GM12801 (cell line): Measurements from ENCODE around the gene SCRN2.

ENCODE experiments used
- TF ChIP-seq, protein P1 (sequence below): IDR thresholded peaks from one replicate; pipeline ENCODE4 v1.5.1; 2011; ENCODE audit warnings: control low read depth; ENCODE audit not compliant: insufficient read length; ENCODE audit errors: extremely low read depth

Gene SCRN2

GRCh38 chr17:47816111-47816735 lies 24.9 kb downstream of the SCRN2 start:
- TF ChIP-seq, protein P1, sequence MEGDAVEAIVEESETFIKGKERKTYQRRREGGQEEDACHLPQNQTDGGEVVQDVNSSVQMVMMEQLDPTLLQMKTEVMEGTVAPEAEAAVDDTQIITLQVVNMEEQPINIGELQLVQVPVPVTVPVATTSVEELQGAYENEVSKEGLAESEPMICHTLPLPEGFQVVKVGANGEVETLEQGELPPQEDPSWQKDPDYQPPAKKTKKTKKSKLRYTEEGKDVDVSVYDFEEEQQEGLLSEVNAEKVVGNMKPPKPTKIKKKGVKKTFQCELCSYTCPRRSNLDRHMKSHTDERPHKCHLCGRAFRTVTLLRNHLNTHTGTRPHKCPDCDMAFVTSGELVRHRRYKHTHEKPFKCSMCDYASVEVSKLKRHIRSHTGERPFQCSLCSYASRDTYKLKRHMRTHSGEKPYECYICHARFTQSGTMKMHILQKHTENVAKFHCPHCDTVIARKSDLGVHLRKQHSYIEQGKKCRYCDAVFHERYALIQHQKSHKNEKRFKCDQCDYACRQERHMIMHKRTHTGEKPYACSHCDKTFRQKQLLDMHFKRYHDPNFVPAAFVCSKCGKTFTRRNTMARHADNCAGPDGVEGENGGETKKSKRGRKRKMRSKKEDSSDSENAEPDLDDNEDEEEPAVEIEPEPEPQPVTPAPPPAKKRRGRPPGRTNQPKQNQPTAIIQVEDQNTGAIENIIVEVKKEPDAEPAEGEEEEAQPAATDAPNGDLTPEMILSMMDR = no peak

- TF ChIP-seq, protein P1 = no peak
These were observed 25.8 kb downstream of the SCRN2 start for GRCh38 chr17:47815106-47815918.

- TF ChIP-seq, protein P1 = no peak
These were observed 27.5 kb downstream of the SCRN2 start for GRCh38 chr17:47813512-47814031.

- TF ChIP-seq, protein P1 = no peak
These were observed 28.0 kb downstream of the SCRN2 start for GRCh38 chr17:47813077-47813476.

DNA sequence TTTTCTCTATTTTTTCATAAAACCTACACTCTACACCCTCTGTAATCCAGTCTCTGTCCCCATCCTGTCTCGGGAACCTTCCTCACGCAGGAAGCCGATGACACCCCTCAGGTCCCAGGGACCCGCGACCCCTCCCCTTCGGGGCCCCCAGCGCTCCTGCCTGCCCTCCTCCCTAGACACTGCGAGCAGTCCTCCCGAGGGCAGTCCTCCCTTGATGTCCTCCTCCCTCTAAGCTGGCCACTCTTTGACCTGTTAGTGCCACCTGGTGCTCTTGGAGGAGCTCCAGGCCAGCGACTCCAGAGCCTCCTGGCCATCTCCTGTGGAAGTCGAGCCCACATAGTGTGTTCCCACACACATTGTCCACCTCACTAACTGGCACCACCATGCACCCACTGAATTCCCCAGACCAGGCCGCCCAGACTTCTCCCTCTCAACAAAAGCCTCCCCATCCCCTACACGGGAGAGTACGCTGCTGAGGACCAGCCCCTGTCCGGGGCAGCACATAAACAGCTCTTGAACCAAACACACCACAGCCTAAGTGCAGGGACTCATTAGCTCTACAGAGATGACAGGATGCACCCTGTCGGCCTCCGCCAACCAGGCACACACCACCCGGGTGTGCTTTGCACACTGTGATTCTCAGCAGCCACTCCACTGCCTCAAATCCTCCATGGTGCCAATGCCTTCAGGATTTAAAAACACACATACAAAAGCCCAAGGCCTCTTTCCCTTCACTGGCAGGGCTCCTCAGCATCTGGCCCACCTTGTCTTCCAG lies 28.7 kb downstream of the SCRN2 start:
- TF ChIP-seq, protein P1 = no peak

GRCh38 chr17:47811709-47812108 lies 29.4 kb downstream of the SCRN2 start:
- TF ChIP-seq, protein P1 = no peak
